GM23338 (cell line): Measurements from ENCODE around the gene MARCOL. TPM values are rescaled to one million over a fixed set of nuclear protein-coding genes. Genes with fewer than 3 reads are reported as not detected.

Experiments
- ATAC-seq: fragments of 200-7000 bp; cut with Tn5 transposase; 3 replicates; pipeline ENCODE4 v1.9.1; 2020
- DNase-seq: peaks from one replicate; pipeline ENCODE4 v3.0.0-alpha.2; 2015; ENCODE audit warnings: low spot score
- H2AFZ ChIP-seq: fragments of 200-600 bp; sonication (generic); 2 replicates; pipeline ENCODE4 v1.8.0; 2016; ENCODE audit warnings: antibody characterized with exemption, mild to moderate bottlenecking, moderate library complexity
- H3F3A ChIP-seq: fragments of 200-600 bp; sonication (generic); replicated peaks from 2 replicates; pipeline ENCODE4 v1.8.0; 2017; ENCODE audit warnings: antibody characterized with exemption, mixed run types, low read depth
- H3K27ac ChIP-seq: fragments of 200-600 bp; sonication (generic); 2 replicates; pipeline ENCODE4 v1.6.1; 2016; ENCODE audit warnings: low read depth
- H3K27me3 ChIP-seq: fragments of 200-600 bp; sonication (generic); 2 replicates; pipeline ENCODE4 v1.8.0; 2016; ENCODE audit warnings: mild to moderate bottlenecking, mixed run types, moderate library complexity; ENCODE audit not compliant: insufficient read depth
- H3K36me3 ChIP-seq: fragments of 200-600 bp; sonication (generic); 2 replicates; pipeline ENCODE4 v1.8.0; 2016; ENCODE audit warnings: mild to moderate bottlenecking; ENCODE audit not compliant: insufficient read depth
- H3K4me1 ChIP-seq: fragments of 200-600 bp; sonication (generic); 2 replicates; pipeline ENCODE4 v1.8.0; 2016; ENCODE audit warnings: mild to moderate bottlenecking, moderate library complexity; ENCODE audit not compliant: insufficient read depth
- H3K4me2 ChIP-seq: fragments of 200-600 bp; sonication (generic); 2 replicates; pipeline ENCODE4 v1.7.1; 2017; ENCODE audit warnings: mixed run types
- H3K4me3 ChIP-seq: fragments of 200-600 bp; sonication (generic); 2 replicates; pipeline ENCODE4 v1.6.1; 2016; ENCODE audit warnings: mixed run types
- H3K79me2 ChIP-seq: fragments of 200-600 bp; sonication (generic); replicated peaks from 2 replicates; pipeline ENCODE4 v1.8.0; 2017; ENCODE audit warnings: mild to moderate bottlenecking; ENCODE audit not compliant: insufficient read depth
- H3K9me2 ChIP-seq: fragments of 200-600 bp; sonication (generic); 2 replicates; pipeline ENCODE4 v1.8.0; 2017; ENCODE audit not compliant: insufficient read depth
- H4K20me1 ChIP-seq: fragments of 200-600 bp; sonication (generic); replicated peaks from 2 replicates; pipeline ENCODE4 v1.8.0; 2017; ENCODE audit warnings: mild to moderate bottlenecking; ENCODE audit not compliant: insufficient read depth
- H3K27ac Mint-ChIP-seq: 2 replicates; pipeline ENCODE4 v1.8.0; 2020; ENCODE audit warnings: inconsistent platforms, mild to moderate bottlenecking, moderate library complexity, mixed read lengths
- H3K27me3 Mint-ChIP-seq: 3 replicates; pipeline ENCODE4 v1.8.0; 2022; ENCODE audit warnings: low read depth, mild to moderate bottlenecking, moderate library complexity, mixed read lengths, inconsistent platforms; ENCODE audit not compliant: insufficient read depth, poor library complexity
- H3K36me3 Mint-ChIP-seq: 3 replicates; pipeline ENCODE4 v1.8.0; 2021; ENCODE audit warnings: low read depth, mild to moderate bottlenecking, inconsistent platforms, moderate library complexity, mixed read lengths
- H3K4me1 Mint-ChIP-seq: 3 replicates; pipeline ENCODE4 v1.8.0; 2020; ENCODE audit warnings: mild to moderate bottlenecking, inconsistent platforms, mixed read lengths
- H3K4me3 Mint-ChIP-seq: 3 replicates; pipeline ENCODE4 v1.8.0; 2021; ENCODE audit warnings: moderate library complexity, mild to moderate bottlenecking, inconsistent platforms, mixed read lengths
- H3K9me3 Mint-ChIP-seq: 3 replicates; pipeline ENCODE4 v1.8.0; 2020; ENCODE audit warnings: moderate library complexity, mild to moderate bottlenecking, inconsistent platforms, mixed read lengths
- CREB1 ChIP-seq: fragments of 250-450 bp; sonication (Bioruptor Pico); IDR thresholded peaks from 2 replicates; pipeline ENCODE4 v1.5.0; 2020; ENCODE audit warnings: low read depth, mild to moderate bottlenecking, moderate library complexity
- EZH2 ChIP-seq: fragments of 200-600 bp; sonication (generic); IDR thresholded peaks from one replicate; pipeline ENCODE4 v1.8.0; 2017; ENCODE audit warnings: antibody characterized with exemption, mild to moderate bottlenecking, low read depth; ENCODE audit not compliant: unreplicated experiment
- EZH2phosphoT487 ChIP-seq: fragments of 200-600 bp; sonication (generic); IDR thresholded peaks from one replicate; pipeline ENCODE4 v1.8.1; 2018; ENCODE audit warnings: antibody characterized with exemption; ENCODE audit not compliant: unreplicated experiment
- JUNB ChIP-seq: IDR thresholded peaks from one replicate; pipeline ENCODE4 v1.6.1; 2016; ENCODE audit warnings: antibody characterized with exemption; ENCODE audit not compliant: unreplicated experiment
- POLR2AphosphoS5 ChIP-seq: IDR thresholded peaks from 2 replicates; pipeline ENCODE4 v1.6.1; 2016; ENCODE audit warnings: antibody characterized with exemption, low read depth
- STAT1 ChIP-seq: IDR thresholded peaks from one replicate; pipeline ENCODE4 v1.6.1; 2016; ENCODE audit warnings: antibody characterized with exemption; ENCODE audit not compliant: unreplicated experiment
- ZNF114 ChIP-seq: fragments of 250-450 bp; sonication (Bioruptor Pico); IDR thresholded peaks from 2 replicates; pipeline ENCODE4 v1.5.0; 2020; ENCODE audit warnings: mild to moderate bottlenecking, moderate library complexity
- ZNF331 ChIP-seq: fragments of 250-450 bp; sonication (Bioruptor Pico); IDR thresholded peaks from 2 replicates; pipeline ENCODE4 v1.5.0; 2020; ENCODE audit warnings: low read depth, mild to moderate bottlenecking, moderate library complexity
- ZNF462 ChIP-seq: fragments of 250-450 bp; sonication (Bioruptor Pico); IDR thresholded peaks from 2 replicates; pipeline ENCODE4 v1.5.0; 2020; ENCODE audit warnings: mild to moderate bottlenecking, moderate library complexity
- long read RNA-seq: library from polyadenylated mRNA; unstranded; transcript quantifications from one replicate; pipeline ENCODE4 v2.0.0, GENCODE V29; 2020; ENCODE audit not compliant: unreplicated experiment
- polyA plus RNA-seq: library from polyadenylated mRNA; unstranded; fragments of >200 nt; fragmentation: Nextera tagmentation; extraction: Ambion mirVana; gene quantifications from 2 replicates; pipeline ENCODE4 v1.2.1, GENCODE V29; 2016
- total RNA-seq: library from RNA; depleted of rRNA; stranded (reverse); fragments of >200 nt; shearing (Covaris generic); gene quantifications from 2 replicates; pipeline ENCODE4 v1.2.3, GENCODE V29; 2014; rRNA removed
- TF ChIP-seq, protein P1 (sequence below): IDR thresholded peaks from one replicate; pipeline ENCODE4 v1.6.1; 2018; ENCODE audit warnings: antibody characterized with exemption; ENCODE audit not compliant: unreplicated experiment
- TF ChIP-seq, protein P2 (sequence below), 2 experiments: fragments of 200-600 bp in 1 of 2; sonication (generic) in 1 of 2; conservative IDR thresholded peaks; 2 replicates each; pipeline versions ENCODE4 v1.5.1 to v1.6.1; 2016 to 2017; ENCODE audit warnings: antibody characterized with exemption in 2 of 2, low read depth in 2 of 2, mild to moderate bottlenecking in 2 of 2, moderate library complexity in 1 of 2
- TF ChIP-seq, protein P3 (sequence below): IDR thresholded peaks from 2 replicates; pipeline ENCODE4 v1.6.1; 2016; ENCODE audit warnings: antibody characterized with exemption

Gene MARCOL
- total RNA-seq (not detected in 2 replicates), polyA plus RNA-seq (not detected in 2 replicates)
- long read RNA-seq = 0 reads

- ATAC-seq (no peak), DNase-seq (no peak)
- no peaks in the 10 kb centered on the region for H3K9me2 ChIP-seq
- H4K20me1 ChIP-seq = no peaks in the 10 kb centered on the region
- no peak within 1 kb of the TSS for H3K4me3 Mint-ChIP-seq
- no peak within 1 kb of the TSS for H3K4me3 ChIP-seq
- no peaks in the 10 kb centered on the region for H3F3A ChIP-seq
- H3K27ac ChIP-seq = no peak within 1 kb of the TSS
- TF ChIP-seq EZH2 (no peak), JUNB (no peak), EZH2phosphoT487 (no peak), POLR2AphosphoS5 (no peak), STAT1 (no peak), ZNF331 (CRISPR knock-in tag) (no peak), ZNF462 (CRISPR knock-in tag) (no peak), ZNF114 (CRISPR knock-in tag) (no peak), CREB1 (no peak)
- TF ChIP-seq, protein P1, sequence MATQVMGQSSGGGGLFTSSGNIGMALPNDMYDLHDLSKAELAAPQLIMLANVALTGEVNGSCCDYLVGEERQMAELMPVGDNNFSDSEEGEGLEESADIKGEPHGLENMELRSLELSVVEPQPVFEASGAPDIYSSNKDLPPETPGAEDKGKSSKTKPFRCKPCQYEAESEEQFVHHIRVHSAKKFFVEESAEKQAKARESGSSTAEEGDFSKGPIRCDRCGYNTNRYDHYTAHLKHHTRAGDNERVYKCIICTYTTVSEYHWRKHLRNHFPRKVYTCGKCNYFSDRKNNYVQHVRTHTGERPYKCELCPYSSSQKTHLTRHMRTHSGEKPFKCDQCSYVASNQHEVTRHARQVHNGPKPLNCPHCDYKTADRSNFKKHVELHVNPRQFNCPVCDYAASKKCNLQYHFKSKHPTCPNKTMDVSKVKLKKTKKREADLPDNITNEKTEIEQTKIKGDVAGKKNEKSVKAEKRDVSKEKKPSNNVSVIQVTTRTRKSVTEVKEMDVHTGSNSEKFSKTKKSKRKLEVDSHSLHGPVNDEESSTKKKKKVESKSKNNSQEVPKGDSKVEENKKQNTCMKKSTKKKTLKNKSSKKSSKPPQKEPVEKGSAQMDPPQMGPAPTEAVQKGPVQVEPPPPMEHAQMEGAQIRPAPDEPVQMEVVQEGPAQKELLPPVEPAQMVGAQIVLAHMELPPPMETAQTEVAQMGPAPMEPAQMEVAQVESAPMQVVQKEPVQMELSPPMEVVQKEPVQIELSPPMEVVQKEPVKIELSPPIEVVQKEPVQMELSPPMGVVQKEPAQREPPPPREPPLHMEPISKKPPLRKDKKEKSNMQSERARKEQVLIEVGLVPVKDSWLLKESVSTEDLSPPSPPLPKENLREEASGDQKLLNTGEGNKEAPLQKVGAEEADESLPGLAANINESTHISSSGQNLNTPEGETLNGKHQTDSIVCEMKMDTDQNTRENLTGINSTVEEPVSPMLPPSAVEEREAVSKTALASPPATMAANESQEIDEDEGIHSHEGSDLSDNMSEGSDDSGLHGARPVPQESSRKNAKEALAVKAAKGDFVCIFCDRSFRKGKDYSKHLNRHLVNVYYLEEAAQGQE = no peak
- TF ChIP-seq, protein P2, sequence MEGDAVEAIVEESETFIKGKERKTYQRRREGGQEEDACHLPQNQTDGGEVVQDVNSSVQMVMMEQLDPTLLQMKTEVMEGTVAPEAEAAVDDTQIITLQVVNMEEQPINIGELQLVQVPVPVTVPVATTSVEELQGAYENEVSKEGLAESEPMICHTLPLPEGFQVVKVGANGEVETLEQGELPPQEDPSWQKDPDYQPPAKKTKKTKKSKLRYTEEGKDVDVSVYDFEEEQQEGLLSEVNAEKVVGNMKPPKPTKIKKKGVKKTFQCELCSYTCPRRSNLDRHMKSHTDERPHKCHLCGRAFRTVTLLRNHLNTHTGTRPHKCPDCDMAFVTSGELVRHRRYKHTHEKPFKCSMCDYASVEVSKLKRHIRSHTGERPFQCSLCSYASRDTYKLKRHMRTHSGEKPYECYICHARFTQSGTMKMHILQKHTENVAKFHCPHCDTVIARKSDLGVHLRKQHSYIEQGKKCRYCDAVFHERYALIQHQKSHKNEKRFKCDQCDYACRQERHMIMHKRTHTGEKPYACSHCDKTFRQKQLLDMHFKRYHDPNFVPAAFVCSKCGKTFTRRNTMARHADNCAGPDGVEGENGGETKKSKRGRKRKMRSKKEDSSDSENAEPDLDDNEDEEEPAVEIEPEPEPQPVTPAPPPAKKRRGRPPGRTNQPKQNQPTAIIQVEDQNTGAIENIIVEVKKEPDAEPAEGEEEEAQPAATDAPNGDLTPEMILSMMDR (conservative IDR thresholded peaks at IDR 0.05; ENCODE audit: low read depth in 2 of 2) = no peak
- TF ChIP-seq, protein P3, sequence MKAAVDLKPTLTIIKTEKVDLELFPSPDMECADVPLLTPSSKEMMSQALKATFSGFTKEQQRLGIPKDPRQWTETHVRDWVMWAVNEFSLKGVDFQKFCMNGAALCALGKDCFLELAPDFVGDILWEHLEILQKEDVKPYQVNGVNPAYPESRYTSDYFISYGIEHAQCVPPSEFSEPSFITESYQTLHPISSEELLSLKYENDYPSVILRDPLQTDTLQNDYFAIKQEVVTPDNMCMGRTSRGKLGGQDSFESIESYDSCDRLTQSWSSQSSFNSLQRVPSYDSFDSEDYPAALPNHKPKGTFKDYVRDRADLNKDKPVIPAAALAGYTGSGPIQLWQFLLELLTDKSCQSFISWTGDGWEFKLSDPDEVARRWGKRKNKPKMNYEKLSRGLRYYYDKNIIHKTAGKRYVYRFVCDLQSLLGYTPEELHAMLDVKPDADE = no peak
- no peaks in the 10 kb centered on the region for H3K36me3 Mint-ChIP-seq
- H3K36me3 ChIP-seq = no peaks in the 10 kb centered on the region
- no peaks in the 10 kb centered on the region for H3K27me3 ChIP-seq
- no peaks in the 10 kb centered on the region for H3K9me3 Mint-ChIP-seq
- no peak within 1 kb of the TSS for H2AFZ ChIP-seq
- H3K27ac Mint-ChIP-seq = no peak within 1 kb of the TSS
- no peaks in the 10 kb centered on the region for H3K4me1 Mint-ChIP-seq
- no peak within 1 kb of the TSS for H3K4me2 ChIP-seq
- no peaks in the 10 kb centered on the region for H3K4me1 ChIP-seq
- H3K27me3 Mint-ChIP-seq = no peaks in the 10 kb centered on the region
- no peaks in the 10 kb centered on the region for H3K79me2 ChIP-seq
These were observed at the start of gene MARCOL for GRCh38 chr5:148238418-148238794. Gene MARCOL, plus strand, starts transcription at chr5:148238525. Its CDS starts 73 bp downstream, at chr5:148238598.
